IPS-18a (cell line): ENCODE data around the gene RBMS3.

Source experiments
- H3K27ac ChIP-seq: one replicate; pipeline ENCODE4 v1.5.1; 2013; ENCODE audit warnings: low read length
- H3K27me3 ChIP-seq: one replicate; pipeline ENCODE4 v1.6.1; 2013; ENCODE audit warnings: mild to moderate bottlenecking, low read length; ENCODE audit not compliant: control insufficient read depth, insufficient read depth
- H3K36me3 ChIP-seq: one replicate; pipeline ENCODE4 v1.6.1; 2013; ENCODE audit warnings: low read depth, low read length; ENCODE audit not compliant: control insufficient read depth
- H3K4me1 ChIP-seq: one replicate; pipeline ENCODE4 v1.6.1; 2013; ENCODE audit warnings: low read depth, low read length; ENCODE audit not compliant: control insufficient read depth
- H3K4me3 ChIP-seq: one replicate; pipeline ENCODE4 v1.5.1; 2013; ENCODE audit warnings: low read length
- H3K9ac ChIP-seq: one replicate; pipeline ENCODE4 v1.6.1; 2013; ENCODE audit warnings: mild to moderate bottlenecking, low read length, moderate library complexity
- H3K9me3 ChIP-seq: one replicate; pipeline ENCODE4 v1.6.1; 2013; ENCODE audit warnings: low read depth, low read length; ENCODE audit not compliant: control insufficient read depth

RBMS3 gene

GRCh38 chr3:29568355-29568754 lies 287.5 kb downstream of the RBMS3 start:
- Histone ChIP-seq H3K4me3 (no peak overlapping the region), H3K9ac (no peak overlapping the region), H3K27me3 (no peaks in the 10 kb centered on the region), H3K27ac (no peak overlapping the region), H3K9me3 (no peaks in the 10 kb centered on the region), H3K36me3 (no peaks in the 10 kb centered on the region), H3K4me1 (no peaks in the 10 kb centered on the region)

- no peak overlapping the region for H3K4me3 ChIP-seq
- no peaks in the 10 kb centered on the region for H3K36me3 ChIP-seq
- no peaks in the 10 kb centered on the region for H3K9me3 ChIP-seq
- H3K9ac ChIP-seq = no peak overlapping the region
- H3K4me1 ChIP-seq = no peaks in the 10 kb centered on the region
- no peak overlapping the region for H3K27ac ChIP-seq
- no peaks in the 10 kb centered on the region for H3K27me3 ChIP-seq
Observed at GRCh38 chr3:29576181-29576580, 295.3 kb downstream of the RBMS3 start.

- Histone ChIP-seq H3K27ac (no peak overlapping the region), H3K4me1 (no peaks in the 10 kb centered on the region), H3K27me3 (no peaks in the 10 kb centered on the region), H3K4me3 (no peak overlapping the region), H3K9me3 (no peaks in the 10 kb centered on the region), H3K36me3 (no peaks in the 10 kb centered on the region), H3K9ac (no peak overlapping the region)
Observed at GRCh38 chr3:29576675-29577074, 295.8 kb downstream of the RBMS3 start.

GRCh38 chr3:29577250-29577649 lies 296.4 kb downstream of the RBMS3 start:
- Histone ChIP-seq H3K9ac (no peak overlapping the region), H3K27me3 (no peaks in the 10 kb centered on the region), H3K4me3 (no peak overlapping the region), H3K36me3 (no peaks in the 10 kb centered on the region), H3K9me3 (no peaks in the 10 kb centered on the region), H3K4me1 (no peaks in the 10 kb centered on the region), H3K27ac (no peak overlapping the region)

- H3K27ac ChIP-seq = no peak overlapping the region
- H3K9me3 ChIP-seq = no peaks in the 10 kb centered on the region
- no peak overlapping the region for H3K4me3 ChIP-seq
- no peaks in the 10 kb centered on the region for H3K4me1 ChIP-seq
- no peaks in the 10 kb centered on the region for H3K36me3 ChIP-seq
- H3K27me3 ChIP-seq = no peaks in the 10 kb centered on the region
- H3K9ac ChIP-seq = no peak overlapping the region
Observed at GRCh38 chr3:29581311-29581710, 300.4 kb downstream of the RBMS3 start.

- Histone ChIP-seq H3K36me3 (no peaks in the 10 kb centered on the region), H3K4me1 (no peaks in the 10 kb centered on the region), H3K9ac (no peak overlapping the region), H3K27ac (no peak overlapping the region), H3K9me3 (no peaks in the 10 kb centered on the region), H3K27me3 (no peaks in the 10 kb centered on the region), H3K4me3 (no peak overlapping the region)
Observed at GRCh38 chr3:29582273-29582672, 301.4 kb downstream of the RBMS3 start.

- no peaks in the 10 kb centered on the region for H3K27me3 ChIP-seq
- H3K4me3 ChIP-seq = no peak overlapping the region
- H3K36me3 ChIP-seq = no peaks in the 10 kb centered on the region
- H3K9ac ChIP-seq = no peak overlapping the region
- no peaks in the 10 kb centered on the region for H3K4me1 ChIP-seq
- no peak overlapping the region for H3K27ac ChIP-seq
- no peaks in the 10 kb centered on the region for H3K9me3 ChIP-seq
Observed at GRCh38 chr3:29583861-29584260, 303.0 kb downstream of the RBMS3 start.

GRCh38 chr3:29585368-29585767 lies 304.5 kb downstream of the RBMS3 start:
- H3K9me3 ChIP-seq = no peaks in the 10 kb centered on the region

GRCh38 chr3:29587340-29587739 lies 306.5 kb downstream of the RBMS3 start:
- no peak overlapping the region for H3K4me3 ChIP-seq
- no peaks in the 10 kb centered on the region for H3K27me3 ChIP-seq
- H3K9me3 ChIP-seq = no peaks in the 10 kb centered on the region
- no peaks in the 10 kb centered on the region for H3K4me1 ChIP-seq
- no peaks in the 10 kb centered on the region for H3K36me3 ChIP-seq
- H3K9ac ChIP-seq = no peak overlapping the region
- no peak overlapping the region for H3K27ac ChIP-seq

More at GRCh38 chr3:29585368-29585767, 304.5 kb downstream of the RBMS3 start:
- Histone ChIP-seq H3K36me3 (no peaks in the 10 kb centered on the region), H3K27ac (no peak overlapping the region), H3K9ac (no peak overlapping the region), H3K27me3 (no peaks in the 10 kb centered on the region), H3K4me1 (no peaks in the 10 kb centered on the region), H3K4me3 (no peak overlapping the region)

GRCh38 chr3:29590012-29590411 lies 309.1 kb downstream of the RBMS3 start:
- Histone ChIP-seq H3K4me1 (no peaks in the 10 kb centered on the region), H3K9me3 (no peaks in the 10 kb centered on the region), H3K27me3 (no peaks in the 10 kb centered on the region), H3K4me3 (no peak overlapping the region), H3K27ac (no peak overlapping the region), H3K36me3 (no peaks in the 10 kb centered on the region), H3K9ac (no peak overlapping the region)

GRCh38 chr3:29590461-29590860 lies 309.6 kb downstream of the RBMS3 start:
- Histone ChIP-seq H3K9ac (no peak overlapping the region), H3K4me1 (no peaks in the 10 kb centered on the region), H3K4me3 (no peak overlapping the region), H3K27ac (no peak overlapping the region), H3K9me3 (no peaks in the 10 kb centered on the region), H3K27me3 (no peaks in the 10 kb centered on the region), H3K36me3 (no peaks in the 10 kb centered on the region)

- Histone ChIP-seq H3K9ac (no peak overlapping the region), H3K4me3 (no peak overlapping the region), H3K27me3 (no peaks in the 10 kb centered on the region), H3K27ac (no peak overlapping the region), H3K9me3 (no peaks in the 10 kb centered on the region), H3K4me1 (no peaks in the 10 kb centered on the region), H3K36me3 (no peaks in the 10 kb centered on the region)
Observed at GRCh38 chr3:29591579-29591978, 310.7 kb downstream of the RBMS3 start.
